HG03457 (cell line): ENCODE data around the gene TECPR1.

Source experiments
- ATAC-seq: cut with Tn5 transposase; IDR thresholded peaks from one replicate; pipeline ENCODE4 v1.9.1; 2021; ENCODE audit warnings: moderate number of reproducible peaks; ENCODE audit not compliant: unreplicated experiment

The TECPR1 gene

DNA sequence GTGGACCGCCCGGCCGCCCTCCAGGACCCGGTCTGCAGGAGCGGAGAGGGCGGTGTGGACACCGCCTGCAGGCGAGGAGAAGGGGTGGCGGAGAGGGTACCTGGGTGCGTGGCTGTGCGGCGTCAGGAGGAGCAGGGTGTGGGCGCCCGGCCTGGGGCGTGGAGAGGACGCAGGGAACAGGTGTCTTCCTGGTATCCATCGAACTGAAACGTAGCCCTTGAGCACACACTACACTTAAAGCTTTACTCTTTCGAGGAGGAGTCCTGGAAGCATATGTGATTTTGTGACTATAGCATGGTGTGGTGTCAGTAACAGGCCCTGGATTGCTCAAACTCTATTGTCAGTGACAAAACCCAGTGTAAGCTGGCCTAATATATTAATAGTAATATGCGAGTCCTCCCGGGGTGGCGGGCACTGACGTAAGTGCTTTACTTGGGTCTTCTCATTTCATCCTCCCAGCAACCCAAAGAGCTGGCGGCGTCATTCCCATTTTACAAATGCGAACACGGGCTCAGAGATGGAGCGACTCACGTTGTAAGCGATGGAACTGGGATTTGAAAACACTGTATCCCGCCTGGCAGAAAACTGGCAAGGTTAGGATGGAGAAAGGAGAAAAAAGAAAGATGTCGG is 508 bp upstream of the TECPR1 start:
- ATAC-seq, result no peak

DNA sequence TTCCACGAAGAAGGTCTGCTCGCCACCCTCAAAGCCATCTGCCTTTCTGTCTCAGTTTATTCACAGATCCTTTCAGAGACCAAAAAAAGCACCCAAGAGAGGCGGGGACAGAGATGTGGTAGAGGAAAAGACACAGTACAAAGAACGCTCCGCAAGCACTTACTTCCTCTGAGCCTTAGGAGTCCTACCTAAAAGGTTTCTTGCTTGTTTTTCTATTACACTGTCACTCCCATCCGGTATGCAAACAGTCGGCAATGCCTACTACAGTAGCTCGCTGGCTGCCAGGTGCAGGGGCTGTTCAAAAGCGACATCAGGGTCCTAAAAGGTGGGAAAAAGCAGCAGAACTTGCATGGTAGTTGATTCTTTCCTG is 816 bp downstream of the TECPR1 start:
- no peak for ATAC-seq

DNA sequence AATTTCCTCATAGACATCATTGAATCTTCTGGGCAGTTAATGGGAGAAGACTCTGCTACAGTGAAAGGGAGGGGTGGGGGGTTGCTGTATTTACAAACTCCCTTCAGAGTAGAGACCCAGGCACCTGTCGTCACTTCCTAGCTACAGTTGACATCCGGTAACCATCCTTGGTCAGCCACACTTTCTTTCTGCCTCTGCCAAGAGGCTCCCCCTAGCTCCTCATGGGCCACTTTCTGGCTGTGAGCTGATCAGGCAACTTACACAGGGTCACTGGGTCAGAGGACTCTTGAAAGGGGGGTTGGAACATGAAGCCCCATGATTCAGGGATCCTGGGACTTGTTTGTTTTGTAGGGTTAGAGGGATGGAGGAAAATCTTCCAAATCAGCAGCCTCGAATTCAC is 1.2 kb downstream of the TECPR1 start:
- no peak for ATAC-seq

DNA sequence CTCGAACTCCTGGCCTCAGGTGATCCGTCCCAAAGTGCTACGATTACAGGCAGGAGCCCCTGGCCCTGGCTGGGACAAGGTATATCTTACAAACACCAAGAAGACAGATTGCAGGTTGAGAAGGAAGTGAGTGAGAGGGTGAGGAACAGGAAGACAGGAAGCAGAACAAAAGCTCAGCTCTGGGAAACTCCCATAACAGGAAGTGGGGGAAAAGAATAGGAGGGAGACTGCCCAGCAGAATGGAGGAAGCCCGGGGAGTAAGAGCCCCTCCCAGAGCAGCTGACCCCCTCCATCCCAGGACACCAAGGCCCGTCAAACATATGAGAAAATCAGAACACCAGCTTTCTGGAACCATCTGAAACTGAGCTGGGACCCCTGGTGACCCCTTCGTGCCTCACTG is 2.9 kb downstream of the TECPR1 start:
- no peak for ATAC-seq

DNA sequence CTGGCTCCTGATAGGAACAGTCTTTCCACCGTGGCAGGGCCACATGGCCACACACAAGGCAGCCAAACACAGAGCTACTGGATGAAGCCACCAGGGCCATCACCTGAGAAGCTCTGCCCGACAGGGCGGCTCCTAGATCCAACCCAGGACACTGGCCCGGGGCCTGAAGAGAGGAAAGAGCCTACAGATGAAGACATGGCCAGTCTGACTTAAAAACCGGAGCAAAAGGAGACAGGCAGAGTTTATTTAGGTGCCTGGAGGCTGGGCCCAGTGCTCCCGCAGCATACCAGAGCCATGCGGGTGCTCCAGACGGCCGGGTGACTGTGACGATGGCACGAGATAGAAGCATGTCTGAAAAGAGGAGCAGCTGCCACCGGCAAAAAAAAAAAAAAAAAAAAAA is 3.9 kb downstream of the TECPR1 start:
- ATAC-seq, result no peak

DNA sequence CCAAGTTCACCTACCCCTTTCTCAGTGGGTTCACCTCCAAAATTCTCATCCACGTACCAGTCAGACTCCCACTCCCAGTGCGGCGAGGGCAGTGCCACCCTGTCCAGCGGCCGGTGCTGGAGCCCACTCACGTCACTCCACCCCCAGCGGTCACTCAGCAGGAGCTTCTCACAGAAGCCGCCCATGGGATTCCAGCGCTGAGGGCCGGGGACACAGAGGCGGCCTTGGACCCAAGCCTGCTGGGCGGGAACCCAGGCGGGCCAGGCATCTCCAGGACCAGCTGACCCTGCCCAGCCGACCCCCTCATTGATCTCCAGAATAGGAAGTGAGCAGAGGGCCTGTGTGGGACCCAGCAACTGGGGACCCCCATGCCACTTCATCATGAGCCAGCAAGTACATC is 7.2 kb downstream of the TECPR1 start:
- no peak for ATAC-seq

DNA sequence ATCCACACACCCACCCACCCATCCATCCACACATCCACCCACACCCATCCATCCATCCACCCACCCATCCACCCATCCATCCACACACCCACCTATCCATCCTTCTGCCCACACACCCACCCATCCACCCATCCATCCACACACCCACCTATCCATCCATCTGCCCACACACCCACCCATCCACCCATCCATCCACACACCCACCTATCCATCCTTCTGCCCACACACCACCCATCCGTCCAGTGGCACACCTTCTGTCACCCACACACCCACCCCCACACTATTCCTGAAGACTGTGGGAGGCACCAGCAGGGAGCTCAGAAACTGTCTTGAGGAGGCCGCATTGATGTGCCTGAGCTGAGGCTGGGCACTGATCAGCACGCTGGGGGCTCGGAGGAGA is 9.1 kb downstream of the TECPR1 start:
- ATAC-seq, result no peak

DNA sequence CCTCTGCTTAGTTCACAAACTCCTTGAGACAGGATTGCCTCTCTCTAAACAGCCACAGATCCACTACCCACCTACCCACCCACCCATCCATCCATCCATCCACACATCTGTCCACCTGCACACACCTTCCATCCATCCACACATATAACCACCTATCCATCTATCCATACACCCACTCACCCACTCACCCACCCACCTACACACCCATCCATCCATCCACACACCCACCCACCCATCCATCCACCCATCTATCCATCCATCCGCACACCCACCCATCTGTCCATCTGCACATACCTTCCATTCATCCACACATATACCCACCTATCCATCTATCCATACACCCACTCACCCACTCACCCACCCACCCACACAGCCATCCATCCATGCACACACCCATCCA is 9.7 kb downstream of the TECPR1 start:
- no peak for ATAC-seq

DNA sequence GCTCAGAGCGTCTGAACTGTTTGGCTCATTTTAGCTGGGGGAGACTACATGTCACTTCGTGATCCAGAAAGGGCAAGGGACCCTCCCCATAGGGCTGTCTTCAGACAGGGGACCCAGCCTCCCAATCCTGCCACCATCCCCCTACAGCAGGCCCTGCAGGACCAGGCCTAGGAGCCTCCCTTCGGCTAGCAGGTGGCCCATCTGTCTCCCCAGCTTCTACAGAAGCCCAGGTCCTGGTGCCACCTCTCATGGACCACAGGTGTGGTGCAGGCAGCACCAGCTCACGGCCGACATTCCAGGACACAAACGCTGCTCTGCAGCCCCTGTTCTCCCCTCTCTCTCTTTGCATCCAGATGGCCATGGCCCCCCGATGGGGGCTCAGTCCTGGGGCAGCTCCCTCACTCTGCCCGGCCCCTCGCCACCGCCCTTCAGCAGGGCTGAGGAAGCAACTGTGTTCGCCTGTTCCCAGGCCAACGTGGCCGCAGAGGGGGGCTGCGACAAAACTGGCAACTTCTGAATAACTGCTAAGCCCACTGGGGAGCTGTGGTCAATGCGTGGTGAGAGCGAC is 10.3 kb downstream of the TECPR1 start:
- no peak for ATAC-seq

DNA sequence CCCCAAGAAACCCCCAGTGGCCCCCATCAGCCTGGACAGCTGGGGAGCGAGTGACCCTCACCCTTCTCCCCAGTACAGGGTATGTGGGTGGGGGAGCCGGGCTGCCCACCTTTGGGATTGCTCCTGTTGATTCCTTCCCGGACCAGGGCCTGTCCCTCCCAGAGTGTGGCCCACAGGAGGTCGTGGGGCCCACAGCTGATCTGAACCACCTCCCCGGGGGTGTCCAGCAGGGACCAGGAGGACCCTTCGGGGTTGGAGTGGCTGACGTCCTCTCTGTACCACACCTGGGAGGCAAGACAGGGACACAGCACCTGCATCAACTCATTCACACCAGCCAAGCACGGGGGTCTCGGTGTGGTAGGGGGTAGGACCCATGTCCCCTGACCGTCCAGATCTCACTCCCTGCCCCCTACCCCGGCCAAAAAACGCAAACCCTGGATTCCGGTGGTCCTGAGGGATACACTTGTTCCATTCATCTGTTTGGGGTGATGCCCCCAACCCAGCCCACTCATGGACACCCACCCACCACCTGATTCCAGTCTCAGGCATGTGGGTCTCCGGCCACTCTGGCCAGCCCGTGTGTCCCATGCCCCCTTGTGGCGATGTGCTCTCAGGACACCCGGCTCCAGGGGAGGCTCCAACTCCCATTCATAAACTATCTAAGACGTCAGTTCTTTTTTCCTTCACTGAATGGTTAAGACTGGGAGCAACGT is 10.9 kb downstream of the TECPR1 start:
- ATAC-seq, result no peak

DNA sequence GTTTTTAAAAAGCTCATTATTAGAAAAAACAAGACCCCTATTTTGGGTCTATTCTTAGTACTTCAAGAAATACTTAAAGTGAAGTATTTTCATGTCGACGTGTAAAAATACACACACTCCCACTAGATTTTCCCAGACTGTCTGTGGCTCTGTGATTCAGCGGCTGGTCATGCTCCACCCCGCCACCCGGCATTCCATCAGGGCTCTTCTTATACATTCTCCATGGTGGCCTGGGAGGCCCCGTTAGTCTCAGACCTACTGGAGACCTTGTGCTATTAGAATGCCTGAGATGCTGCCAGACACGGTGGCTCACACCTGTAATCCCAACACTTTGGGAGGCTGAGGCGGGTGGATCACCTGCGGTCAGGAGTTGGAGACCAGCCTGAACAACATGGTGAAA is 13.1 kb downstream of the TECPR1 start:
- no peak for ATAC-seq

DNA sequence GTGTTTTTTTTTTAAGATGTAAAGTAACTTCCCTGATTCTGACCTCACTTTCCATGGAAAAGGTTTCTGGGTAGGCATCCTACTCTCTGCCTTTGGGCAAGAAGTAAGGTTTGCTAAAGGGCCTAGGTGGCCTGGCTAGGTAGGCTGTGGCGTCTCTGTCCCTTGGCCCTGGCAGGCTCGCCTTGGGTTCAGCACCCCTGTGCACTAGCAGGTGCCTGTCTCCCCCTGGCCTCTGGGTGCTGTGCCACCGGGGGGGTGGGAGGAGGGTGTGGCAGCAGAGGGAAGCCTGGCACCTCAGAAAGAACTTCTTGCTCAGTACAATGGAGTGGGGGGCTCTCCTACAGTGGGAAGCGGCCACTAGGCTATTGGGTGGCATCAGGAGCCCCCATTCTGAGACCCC is 14.0 kb downstream of the TECPR1 start:
- no peak for ATAC-seq

DNA sequence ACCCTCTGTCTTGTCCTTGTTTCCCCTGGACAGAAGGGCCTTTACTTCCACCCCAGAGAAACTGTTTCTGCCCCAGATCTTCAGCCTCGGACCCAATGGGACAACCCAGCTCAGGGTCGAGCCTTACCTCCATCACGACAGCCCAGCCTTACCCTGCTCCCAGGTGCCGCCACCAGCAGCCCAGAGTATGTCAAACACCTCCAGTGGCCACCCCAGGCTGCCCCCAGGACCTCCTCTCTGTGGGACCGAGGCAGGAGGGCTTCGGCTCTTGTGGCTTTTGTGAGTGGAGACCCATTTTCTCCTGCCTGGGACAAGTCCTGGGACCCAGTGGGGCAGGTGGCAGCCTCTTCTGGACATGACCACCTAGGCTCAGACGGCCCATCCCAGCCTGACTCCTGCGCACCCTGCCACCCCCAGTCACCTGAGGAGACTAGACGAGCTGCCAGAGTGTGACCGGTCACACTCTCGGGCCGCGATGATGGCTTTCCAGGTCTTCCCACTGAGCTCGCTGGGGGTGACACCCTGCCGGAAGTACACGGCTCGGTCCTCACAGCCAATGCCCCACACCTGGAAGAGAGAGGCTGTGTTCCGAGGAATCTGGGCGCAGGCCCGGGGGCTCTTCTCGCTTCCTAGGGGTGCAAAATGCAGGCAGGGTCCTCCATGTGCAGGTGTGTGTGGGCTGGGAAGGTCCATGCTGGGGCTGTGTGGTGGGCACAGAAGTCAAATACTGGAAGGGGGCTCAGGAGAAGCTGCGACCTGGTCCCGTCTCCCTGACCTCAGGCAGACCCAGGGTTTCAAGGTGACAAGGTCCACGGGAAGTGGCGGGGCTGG is 15.5 kb downstream of the TECPR1 start:
- no peak for ATAC-seq

DNA sequence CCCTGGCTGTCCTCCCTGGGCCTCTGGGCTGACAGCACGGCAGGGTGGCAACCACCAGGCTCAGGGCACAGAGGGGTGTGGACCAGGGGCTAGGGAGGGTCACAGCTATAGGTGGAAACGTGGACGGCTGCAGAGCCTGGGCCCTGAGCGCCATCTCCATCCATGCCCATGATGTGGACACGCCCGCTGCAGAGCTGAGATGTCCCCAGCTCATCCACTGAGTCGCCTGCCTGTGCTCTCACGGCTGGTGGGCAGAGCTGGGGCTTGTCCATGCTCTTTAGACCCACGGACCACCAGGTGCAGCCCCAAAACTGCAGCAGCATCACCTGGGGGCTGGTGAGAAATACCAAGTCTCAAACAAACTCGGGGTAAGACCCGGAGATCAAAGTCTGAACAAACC is 16.1 kb downstream of the TECPR1 start:
- no peak for ATAC-seq

DNA sequence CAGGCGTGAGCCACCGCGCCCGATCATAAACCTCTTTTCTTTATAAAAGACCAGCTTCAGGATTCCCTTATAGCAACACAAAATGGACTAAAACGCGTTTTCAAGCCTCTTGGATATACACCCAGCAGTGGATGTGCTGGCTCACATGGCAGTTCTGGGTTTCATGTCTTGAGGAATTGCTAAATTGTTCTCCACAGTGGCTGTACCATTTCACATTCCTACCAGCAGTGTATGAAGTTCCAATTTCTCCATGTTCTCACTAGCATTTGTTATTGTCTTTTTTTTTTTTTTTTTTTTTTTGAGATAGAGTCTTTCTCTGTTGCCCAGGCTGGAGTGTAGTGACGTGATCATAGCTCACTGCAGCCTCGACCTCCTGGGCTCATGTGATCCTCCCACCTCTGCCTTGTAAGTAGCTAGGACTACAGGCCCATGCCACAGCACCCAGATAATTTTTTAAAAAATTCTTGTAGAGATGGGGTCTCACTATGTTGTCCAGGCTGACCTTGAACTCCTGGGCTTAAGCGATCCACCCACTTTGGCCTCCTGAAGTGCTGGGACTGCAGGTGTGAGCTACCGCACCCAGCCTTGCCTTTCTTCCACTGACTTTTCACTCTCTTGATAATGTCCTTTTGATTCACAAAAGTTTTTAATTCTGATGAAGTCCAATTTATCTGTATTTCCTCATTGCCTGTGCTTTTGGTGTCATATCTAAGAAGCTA is 17.4 kb downstream of the TECPR1 start:
- no peak for ATAC-seq

DNA sequence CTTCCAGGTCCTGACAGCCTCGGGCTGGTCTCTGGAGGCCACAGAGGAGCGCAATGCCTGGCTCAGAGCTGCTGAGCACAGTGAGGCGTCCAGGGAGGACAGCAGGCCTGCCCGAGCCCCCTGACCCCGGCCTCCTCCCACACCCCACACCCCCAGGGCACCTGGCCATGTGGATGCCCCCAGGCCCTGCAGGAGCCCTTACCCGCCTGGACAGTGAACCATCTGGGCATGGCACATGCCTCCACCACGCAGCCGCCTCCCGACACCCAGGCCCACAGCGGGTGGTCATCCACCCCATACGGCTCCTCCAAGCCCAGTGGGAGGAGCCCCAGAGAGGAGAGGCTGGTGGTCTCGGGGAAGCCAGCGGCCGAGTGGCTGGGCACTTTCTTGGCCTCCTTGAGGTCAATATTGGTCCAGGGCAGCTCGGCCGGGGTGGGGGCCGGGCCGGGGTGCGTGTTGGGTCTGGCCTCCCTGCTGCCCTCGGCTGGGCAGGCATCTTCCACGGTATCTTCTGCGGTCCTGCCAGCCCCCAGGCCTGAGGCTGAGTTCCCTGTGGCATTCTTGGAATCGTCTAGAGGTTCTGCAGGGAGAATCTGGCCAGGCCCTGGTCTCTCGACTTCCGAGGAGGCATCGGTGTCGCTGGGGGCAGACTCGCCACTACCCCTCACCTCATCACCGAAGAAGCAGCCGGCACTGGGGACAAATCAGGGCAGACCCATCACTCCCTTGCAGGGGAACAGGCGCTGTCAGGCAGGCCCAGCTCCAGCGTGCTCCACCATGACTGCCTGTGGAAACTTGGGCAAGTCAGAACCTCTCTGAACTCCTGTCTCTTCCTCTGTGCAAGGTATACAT is 18.6 kb downstream of the TECPR1 start:
- no peak for ATAC-seq

DNA sequence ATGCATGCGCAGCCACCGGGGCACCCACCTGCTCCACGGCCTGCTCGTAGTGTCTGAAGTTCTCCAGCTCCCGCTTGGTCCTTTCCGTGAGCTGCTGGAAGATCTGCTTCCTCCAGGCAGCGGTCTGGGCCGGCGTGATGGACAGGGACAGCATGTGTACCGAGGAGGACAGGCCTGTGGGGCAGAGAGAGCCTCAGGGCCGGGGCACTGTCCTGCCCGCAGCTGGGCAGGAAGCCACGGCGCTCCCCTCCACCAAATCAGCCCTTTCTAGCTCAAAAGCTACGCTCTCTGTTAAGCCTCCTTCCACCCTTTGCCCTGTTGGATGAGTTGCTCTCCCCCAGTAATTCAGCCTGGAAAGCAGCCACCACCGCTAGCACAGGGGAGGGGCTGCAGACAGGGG is 19.2 kb downstream of the TECPR1 start:
- ATAC-seq, result no peak

DNA sequence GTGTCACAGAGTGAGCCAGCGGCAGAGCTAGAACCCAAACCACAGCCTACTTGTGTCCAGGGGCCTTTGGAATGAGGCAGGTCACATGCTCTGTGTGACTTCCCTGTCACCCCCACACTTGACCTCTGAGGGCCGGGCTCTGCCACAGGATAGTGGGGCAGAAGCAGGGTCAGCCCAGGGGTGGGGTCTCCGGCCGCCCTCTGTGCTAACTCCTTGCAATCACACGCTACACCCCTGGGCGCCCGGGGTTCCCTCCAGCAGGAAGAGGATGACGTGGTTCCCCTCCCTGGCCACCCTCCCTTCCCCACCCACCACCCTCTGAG is 19.8 kb downstream of the TECPR1 start:
- no peak for ATAC-seq

DNA sequence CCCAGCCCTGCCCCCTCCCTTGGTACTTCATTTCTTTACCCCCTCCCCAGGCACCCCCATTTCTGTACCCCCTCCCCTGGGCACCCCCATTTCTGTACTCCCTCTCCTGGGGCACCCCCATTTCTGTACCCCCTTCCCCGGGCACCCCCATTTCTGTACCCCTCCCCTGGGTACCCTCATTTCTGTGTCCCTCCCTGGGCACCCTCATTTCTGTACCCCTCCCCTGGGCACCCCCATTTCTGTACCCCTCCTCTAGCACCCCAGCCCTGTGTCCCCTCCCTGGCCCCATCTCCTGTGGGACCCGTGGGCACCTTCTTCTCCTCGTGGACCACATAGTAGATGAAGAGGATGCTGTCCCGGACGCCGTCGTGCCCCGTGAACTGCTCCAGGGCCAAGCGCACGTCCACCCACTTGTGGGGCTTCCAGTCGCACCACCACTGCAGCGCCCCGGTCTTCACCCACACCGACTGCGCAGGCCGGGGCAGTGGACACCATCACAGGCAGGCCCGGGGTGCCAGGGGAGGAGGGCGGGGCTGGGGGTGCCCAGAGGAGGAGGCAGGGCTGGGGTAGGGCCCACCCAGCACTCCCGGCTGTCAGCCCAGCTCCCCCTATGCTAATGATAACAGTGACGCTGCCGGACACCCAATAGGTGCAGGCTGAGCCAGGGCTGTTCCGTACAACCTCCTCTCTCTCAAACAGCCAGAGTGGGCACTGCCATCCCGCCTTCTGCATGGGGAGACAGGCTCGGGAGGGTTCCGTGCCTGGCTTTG is 20.4 kb downstream of the TECPR1 start:
- no peak for ATAC-seq
